ACC112 (cell line): ENCODE measurements around the gene C6orf132.
A peak's percentile ranks its signal among the peaks of the same experiment; 100 is the strongest.

Source experiments
- H2AFZ ChIP-seq: fragments of 200-600 bp; sonication (generic); one replicate; pipeline ENCODE4 v1.6.0; 2017; ENCODE audit warnings: antibody characterized with exemption, low read length; ENCODE audit not compliant: unreplicated experiment
- H3K27ac ChIP-seq: fragments of 200-600 bp; sonication (generic); 2 replicates; pipeline ENCODE4 v1.5.1; 2014; ENCODE audit warnings: low read depth, mild to moderate bottlenecking, antibody characterized with exemption, low read length, moderate library complexity
- H3K27me3 ChIP-seq: fragments of 200-600 bp; sonication (generic); 2 replicates; pipeline ENCODE4 v1.6.1; 2014; ENCODE audit warnings: mild to moderate bottlenecking, antibody characterized with exemption, low read length, moderate library complexity, mixed read lengths; ENCODE audit not compliant: insufficient read depth
- H3K36me3 ChIP-seq: fragments of 200-600 bp; sonication (generic); 2 replicates; pipeline ENCODE4 v1.6.1; 2016; ENCODE audit warnings: mild to moderate bottlenecking, antibody characterized with exemption, low read length, moderate library complexity, mixed read lengths; ENCODE audit not compliant: insufficient read depth
- H3K4me1 ChIP-seq: fragments of 200-600 bp; sonication (generic); one replicate; pipeline ENCODE4 v1.6.1; 2016; ENCODE audit warnings: low read length, mixed read lengths; ENCODE audit not compliant: insufficient read depth, unreplicated experiment, control insufficient read depth
- H3K4me3 ChIP-seq: fragments of 200-600 bp; sonication (generic); 2 replicates; pipeline ENCODE4 v1.5.1; 2014; ENCODE audit warnings: mild to moderate bottlenecking, low read depth, low read length
- H3K79me2 ChIP-seq: fragments of 200-600 bp; sonication (generic); one replicate; pipeline ENCODE4 v1.6.0; 2016; ENCODE audit warnings: low read length; ENCODE audit not compliant: control insufficient read depth, unreplicated experiment, insufficient read depth

C6orf132 gene, protein sequence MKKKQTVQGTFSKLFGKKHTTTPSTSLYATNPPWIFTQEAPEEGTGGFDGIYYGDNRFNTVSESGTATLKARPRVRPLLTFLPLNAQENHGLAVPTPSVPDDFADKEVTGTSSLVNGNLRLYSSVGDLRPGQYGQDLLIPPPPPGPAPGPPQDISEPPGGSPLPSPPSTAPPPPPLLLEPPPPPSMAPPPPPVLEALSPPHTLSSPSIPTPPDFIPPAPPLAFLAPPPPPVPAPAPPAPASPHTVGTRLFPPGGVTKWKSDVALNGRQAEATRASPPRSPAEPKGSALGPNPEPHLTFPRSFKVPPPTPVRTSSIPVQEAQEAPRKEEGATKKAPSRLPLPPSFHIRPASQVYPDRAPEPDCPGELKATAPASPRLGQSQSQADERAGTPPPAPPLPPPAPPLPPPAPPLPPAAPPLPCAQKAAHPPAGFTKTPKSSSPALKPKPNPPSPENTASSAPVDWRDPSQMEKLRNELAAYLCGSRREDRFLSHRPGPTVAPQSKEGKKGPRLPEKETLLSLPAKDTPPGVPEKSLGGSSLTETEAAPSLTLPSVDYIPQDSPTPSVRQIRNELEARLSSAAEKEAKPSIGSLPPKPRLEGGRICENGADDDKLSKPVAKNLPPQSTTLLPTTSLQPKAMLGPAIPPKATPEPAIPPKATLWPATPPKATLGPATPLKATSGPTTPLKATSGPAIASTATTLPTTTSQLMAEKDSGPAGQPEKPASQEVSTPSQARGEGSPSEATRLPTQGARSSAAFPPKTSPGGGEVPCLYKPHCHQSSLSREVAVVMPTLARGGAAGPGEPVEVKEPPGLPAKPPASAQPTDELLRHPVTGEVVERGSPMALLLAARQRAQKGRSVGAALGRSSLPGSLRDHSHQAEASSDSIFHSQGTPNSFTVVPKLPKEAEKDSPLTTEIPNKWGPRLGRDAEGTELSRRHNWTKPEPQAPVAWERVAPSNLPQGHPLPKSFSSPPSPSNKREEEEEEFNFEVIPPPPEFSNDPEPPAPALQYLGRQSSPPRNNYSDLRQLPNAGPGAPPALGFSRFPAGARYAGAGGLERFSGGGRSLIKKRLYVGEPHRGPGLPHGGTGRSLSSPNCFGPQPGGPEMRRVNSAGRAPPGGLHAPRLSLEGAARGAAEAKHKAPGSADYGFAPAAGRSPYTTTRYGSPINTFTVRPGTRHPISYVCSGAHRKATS

DNA sequence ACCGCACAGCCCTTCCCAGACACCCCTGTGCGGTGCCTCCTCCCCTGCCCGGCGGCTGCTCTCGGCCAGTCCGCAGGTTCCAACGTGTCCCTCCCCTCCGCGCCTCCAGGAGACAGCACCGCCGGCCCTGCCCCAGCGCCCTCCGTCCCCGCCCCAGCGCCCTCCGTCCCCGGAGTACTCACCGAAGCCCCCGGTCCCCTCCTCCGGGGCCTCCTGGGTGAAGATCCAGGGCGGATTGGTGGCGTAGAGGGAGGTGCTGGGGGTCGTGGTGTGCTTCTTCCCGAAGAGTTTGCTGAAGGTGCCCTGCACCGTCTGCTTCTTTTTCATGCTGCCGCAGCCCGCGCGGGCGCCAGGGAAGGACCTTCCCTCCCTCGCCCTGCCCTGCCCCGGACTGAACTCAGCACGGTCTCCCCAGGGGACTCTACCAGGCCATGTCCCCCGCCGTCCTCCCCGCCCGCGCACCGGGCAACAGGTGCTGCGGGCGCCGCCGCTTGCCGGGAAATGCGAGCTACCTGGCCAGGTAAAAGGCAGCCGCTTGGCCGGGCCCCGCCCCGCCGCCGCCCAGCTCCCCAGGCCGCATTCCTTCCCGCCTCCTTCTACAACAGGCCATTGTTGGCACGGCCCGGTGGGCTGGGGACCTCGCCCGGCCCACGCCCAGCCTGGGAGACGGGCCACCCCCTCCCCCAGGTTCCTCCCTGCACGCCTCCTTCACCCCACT, at the start of gene C6orf132:
Gene C6orf132 (minus strand): TSS at position 503 of the 718 bp plus-strand sequence. CDS start 176 bp downstream, at position 327.
- peak within 1 kb of the TSS; percentile 95 for H3K27ac ChIP-seq
- peak within 1 kb of the TSS; percentile 28 for H2AFZ ChIP-seq
- H3K27me3 ChIP-seq: no peaks in the 10 kb centered on the region
- peaks cover 31% of the 10 kb centered on the region for H3K79me2 ChIP-seq
- no peaks in the 10 kb centered on the region for H3K36me3 ChIP-seq
- H3K4me1 ChIP-seq: peaks cover 42% of the 10 kb centered on the region
- peak within 1 kb of the TSS; percentile 89 for H3K4me3 ChIP-seq

DNA sequence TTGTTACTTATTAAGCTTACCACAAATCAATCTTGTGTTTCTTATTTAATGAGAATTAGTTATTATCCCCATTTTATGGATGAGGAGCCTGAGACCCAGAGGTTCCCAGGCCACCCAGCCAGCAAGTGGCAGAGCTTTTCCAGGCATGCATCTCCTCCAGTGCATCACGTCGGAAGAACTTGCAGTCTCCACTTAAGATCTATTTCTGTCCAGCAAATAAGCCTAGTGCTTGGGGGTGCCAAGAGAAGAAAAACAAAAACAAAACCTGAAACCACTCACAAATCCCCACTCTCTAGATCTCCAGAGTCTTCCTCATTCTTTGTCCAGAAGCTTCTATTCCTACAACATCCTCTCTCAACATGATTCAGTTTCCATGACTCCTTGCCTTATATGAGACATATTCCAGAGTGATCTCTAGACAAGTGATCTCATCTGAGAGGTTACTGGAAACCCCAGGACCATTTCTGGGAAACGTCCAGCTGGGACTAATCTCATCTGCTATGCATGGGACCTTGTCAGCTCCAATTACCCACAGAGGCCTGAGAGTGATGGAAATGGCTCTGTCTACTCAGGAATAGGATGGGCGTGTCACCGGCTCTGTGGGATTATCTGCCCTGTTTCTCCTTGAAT, 48.2 kb upstream of the C6orf132 start:
- Histone ChIP-seq H3K36me3 (no peaks in the 10 kb centered on the region), H3K27ac (no peak overlapping the region), H3K4me1 (peaks cover 3% of the 10 kb centered on the region), H3K79me2 (no peaks in the 10 kb centered on the region), H2AFZ (no peak overlapping the region), H3K4me3 (no peak overlapping the region), H3K27me3 (no peaks in the 10 kb centered on the region)

DNA sequence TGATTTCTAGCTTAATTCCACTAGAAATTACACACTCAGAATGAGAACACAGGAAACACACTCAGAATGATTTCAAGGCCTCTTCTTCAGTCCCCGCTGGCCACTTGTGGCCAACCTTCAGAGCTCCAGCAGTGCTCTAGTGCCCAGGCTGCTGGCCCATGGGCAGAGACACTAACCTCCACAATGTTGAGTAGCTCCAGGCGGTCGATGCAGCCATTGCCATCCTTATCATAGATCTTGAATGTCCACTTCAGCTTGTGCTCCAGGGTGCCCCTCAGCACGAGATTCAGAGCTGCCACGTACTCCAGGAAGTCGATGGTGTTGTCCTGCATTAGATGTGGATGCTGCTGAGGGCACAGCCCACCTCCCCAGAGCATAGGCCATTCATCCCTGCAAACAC, 46.0 kb upstream of the C6orf132 start:
- Histone ChIP-seq H3K36me3 (no peaks in the 10 kb centered on the region), H3K79me2 (no peaks in the 10 kb centered on the region), H3K4me3 (no peak overlapping the region), H3K27ac (no peak overlapping the region), H2AFZ (no peak overlapping the region), H3K27me3 (no peaks in the 10 kb centered on the region), H3K4me1 (peaks cover 3% of the 10 kb centered on the region)

DNA sequence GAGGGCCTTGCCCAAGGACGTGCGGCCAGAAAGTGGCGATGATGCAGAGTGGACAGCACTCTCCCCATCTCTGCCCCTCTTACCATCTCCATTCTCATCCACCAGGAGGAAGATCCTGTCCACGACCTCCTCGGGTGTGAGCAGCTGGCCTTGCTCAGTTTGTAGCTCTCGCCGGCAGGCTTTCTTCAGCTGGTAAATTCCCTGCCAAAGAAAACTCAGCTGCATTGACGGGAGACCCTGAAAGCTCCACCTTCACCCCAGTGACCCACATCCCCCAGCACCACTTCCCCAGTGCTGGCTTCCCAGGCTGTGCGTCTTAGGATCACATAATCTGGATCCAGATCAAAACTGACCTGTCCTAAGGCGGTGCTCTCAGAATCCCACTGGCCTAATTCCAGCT, 43.2 kb upstream of the C6orf132 start:
- Histone ChIP-seq H3K4me3 (no peak overlapping the region), H3K79me2 (no peaks in the 10 kb centered on the region), H2AFZ (no peak overlapping the region), H3K4me1 (no peaks in the 10 kb centered on the region), H3K27me3 (no peaks in the 10 kb centered on the region), H3K27ac (no peak overlapping the region), H3K36me3 (no peaks in the 10 kb centered on the region)

DNA sequence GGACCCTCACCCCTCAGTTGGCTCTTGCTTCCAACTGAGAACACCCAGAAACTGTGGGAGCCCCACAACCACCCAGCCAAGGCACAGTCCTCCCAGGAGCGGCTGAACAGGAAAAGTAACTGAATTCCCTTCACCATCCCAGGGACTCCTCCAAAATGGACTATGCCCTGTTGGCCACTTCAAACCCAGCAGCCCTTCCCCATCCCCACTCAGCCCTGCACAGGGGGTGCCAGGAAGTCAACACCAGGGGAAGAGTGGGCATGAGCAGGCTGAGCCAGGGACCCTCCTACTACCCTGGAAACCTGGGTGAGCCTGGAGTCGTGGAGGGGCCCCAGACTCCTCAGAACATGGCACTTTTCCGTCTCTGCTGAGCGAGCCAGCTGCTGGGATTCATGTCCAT, 42.1 kb upstream of the C6orf132 start:
- no peak overlapping the region for H3K27ac ChIP-seq
- H3K36me3 ChIP-seq: no peaks in the 10 kb centered on the region
- no peaks in the 10 kb centered on the region for H3K79me2 ChIP-seq
- no peak overlapping the region for H2AFZ ChIP-seq
- H3K4me3 ChIP-seq: no peak overlapping the region
- H3K4me1 ChIP-seq: no peaks in the 10 kb centered on the region
- no peaks in the 10 kb centered on the region for H3K27me3 ChIP-seq

DNA sequence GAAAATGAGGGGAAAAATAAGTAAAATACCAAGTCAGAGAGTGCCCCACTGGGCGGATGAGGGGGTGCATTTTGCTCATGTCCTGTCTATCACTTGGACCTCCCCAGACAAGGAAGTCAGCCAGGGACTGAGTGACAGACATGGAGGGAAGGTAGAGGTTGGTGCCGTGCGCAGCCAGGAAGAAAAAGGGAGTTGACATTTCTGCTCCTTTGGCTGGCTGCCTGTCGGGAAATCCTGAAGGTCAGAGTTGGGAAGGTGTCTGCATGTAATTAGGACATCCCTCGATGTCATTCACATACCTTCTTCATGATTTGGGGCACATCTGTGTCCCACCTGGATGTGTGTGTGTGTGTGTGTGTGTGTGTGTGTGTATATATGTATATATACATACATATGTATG, 39.7 kb upstream of the C6orf132 start:
- Histone ChIP-seq H2AFZ (no peak overlapping the region), H3K36me3 (no peaks in the 10 kb centered on the region), H3K4me3 (no peak overlapping the region), H3K27ac (no peak overlapping the region), H3K27me3 (no peaks in the 10 kb centered on the region), H3K79me2 (no peaks in the 10 kb centered on the region), H3K4me1 (no peaks in the 10 kb centered on the region)

DNA sequence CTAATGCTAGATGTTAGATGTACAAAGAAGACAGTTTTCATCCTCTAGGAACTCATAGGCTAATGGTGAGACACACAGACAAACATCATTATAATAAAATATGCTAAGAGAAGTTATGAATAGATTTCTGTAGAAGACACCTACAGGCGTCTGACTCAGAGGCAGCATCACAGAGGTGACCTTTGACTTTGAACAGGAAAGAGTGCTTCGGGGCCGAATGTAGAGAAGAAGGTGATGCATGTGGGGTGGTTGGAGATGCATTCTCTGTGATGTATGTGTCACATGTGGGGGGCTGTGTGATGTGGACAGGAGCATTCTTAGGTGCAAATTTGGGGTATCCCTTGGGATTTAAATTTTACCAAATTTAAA, 37.5 kb upstream of the C6orf132 start:
- Histone ChIP-seq H3K79me2 (no peaks in the 10 kb centered on the region), H3K36me3 (no peaks in the 10 kb centered on the region), H2AFZ (no peak overlapping the region), H3K4me3 (no peak overlapping the region), H3K27ac (no peak overlapping the region), H3K4me1 (no peaks in the 10 kb centered on the region), H3K27me3 (no peaks in the 10 kb centered on the region)

DNA sequence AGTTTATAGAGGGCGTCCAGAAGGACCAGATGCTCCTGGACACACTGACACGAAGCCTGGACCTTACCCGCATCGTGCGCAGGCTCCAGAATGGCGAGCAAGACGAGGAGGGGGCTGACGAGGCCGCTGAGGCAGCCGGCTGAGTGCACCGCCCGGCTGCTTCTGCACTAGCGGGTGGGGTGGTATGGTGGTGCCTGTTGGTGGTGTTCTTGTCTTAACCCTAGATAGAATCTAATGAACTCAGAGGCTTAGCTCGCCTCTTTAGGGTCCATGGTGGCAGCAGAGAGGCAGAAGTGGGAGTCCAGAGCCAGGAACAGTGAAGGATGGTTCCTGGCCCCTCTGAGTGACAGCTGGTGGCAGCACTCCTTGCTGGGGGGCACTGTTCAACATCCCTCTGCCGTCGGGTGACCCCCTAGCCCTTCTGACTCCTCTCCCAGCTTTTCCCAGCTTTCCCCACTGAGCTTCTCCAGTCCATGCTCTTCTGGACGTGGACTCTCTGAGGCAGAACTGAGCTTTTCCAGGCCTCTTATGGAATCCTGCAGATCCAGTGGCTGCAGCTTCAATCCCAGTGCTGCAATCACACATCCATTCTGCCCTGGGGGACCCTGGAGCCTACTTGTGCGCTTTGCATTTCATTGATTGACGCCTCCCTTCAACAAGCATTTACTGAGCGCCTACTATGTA, 37.0 kb upstream of the C6orf132 start:
- Histone ChIP-seq H3K79me2 (no peaks in the 10 kb centered on the region), H3K4me3 (no peak overlapping the region), H2AFZ (no peak overlapping the region), H3K27me3 (no peaks in the 10 kb centered on the region), H3K4me1 (no peaks in the 10 kb centered on the region), H3K27ac (no peak overlapping the region), H3K36me3 (no peaks in the 10 kb centered on the region)

DNA sequence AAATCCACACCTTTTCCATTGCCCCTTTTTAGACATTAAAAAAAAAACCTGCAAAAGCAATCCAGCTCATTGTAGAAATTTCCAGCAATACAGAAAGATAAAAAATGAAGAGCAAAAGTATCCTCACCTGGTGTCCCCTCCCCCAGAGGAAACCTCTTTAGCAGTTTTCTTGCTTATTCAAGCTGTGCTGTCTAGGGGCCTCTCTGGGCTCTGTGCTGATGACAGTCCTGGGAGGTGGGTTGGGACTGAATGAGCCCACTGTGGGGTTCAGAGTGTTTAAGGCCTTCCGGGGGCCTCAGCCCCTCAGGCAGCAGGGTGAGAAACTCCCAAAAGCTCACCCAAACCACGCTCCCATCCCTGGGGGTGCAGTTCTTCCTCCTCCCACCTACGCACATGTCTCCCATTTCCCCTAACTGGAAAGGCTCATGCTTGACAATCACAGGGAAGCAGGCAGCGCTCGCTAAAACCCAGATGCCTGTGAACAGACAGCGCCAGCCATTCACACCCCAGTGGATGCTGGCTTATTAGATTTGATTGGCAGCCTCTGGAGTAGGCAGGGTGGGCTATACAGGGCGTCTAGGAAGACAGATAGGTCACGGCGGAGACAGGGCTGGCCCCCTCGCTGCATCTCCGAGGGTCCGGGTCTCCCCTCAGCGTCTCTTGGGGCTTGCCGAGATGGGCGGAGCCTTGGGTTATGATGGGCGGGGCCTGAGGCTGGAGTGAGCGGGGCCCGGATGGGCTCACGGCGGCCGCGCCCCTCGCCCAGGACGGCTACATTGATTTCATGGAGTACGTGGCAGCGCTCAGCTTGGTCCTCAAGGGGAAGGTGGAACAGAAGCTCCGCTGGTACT, 35.3 kb upstream of the C6orf132 start:
- Histone ChIP-seq H3K27me3 (no peaks in the 10 kb centered on the region), H3K4me1 (no peaks in the 10 kb centered on the region), H3K27ac (no peak overlapping the region), H3K36me3 (no peaks in the 10 kb centered on the region), H3K4me3 (no peak overlapping the region), H2AFZ (no peak overlapping the region), H3K79me2 (no peaks in the 10 kb centered on the region)
